Eye (tissue), 1 donor: Measurements from ENCODE around the gene SP6.

ENCODE experiments used
- DNase-seq: peaks from one replicate; pipeline ENCODE4 v3.0.0-alpha.2; 2015

Gene SP6

GRCh38 chr17:47879028-47879585, 28.1 kb upstream of the SP6 start:
- no peak for DNase-seq

- DNase-seq = no peak
Observed at GRCh38 chr17:47878203-47879027, 27.5 kb upstream of the SP6 start.

GRCh38 chr17:47877368-47878034, 26.5 kb upstream of the SP6 start:
- DNase-seq = no peak

GRCh38 chr17:47875011-47875985, 24.3 kb upstream of the SP6 start:
- DNase-seq = no peak

GRCh38 chr17:47873200-47874090, 22.5 kb upstream of the SP6 start:
- no peak for DNase-seq

- DNase-seq = no peak
Observed at GRCh38 chr17:47872651-47873161, 21.7 kb upstream of the SP6 start.

- DNase-seq = peak; percentile 50
Observed at GRCh38 chr17:47872019-47872650, 21.2 kb upstream of the SP6 start.

- no peak for DNase-seq
Observed at GRCh38 chr17:47871048-47871447, 20.1 kb upstream of the SP6 start.

- DNase-seq = no peak
Observed at GRCh38 chr17:47870056-47870455, 19.1 kb upstream of the SP6 start.

- no peak for DNase-seq
Observed at GRCh38 chr17:47869114-47869513, 18.2 kb upstream of the SP6 start.

GRCh38 chr17:47867813-47868533, 17.0 kb upstream of the SP6 start:
- DNase-seq = no peak

- no peak for DNase-seq
Observed at GRCh38 chr17:47866941-47867340, 16.0 kb upstream of the SP6 start.

- DNase-seq = no peak
Observed at GRCh38 chr17:47864791-47865216, 13.8 kb upstream of the SP6 start.

- DNase-seq = no peak
Observed at GRCh38 chr17:47862621-47863440, 11.9 kb upstream of the SP6 start.

GRCh38 chr17:47860386-47860785, 9.4 kb upstream of the SP6 start:
- no peak for DNase-seq

- DNase-seq = no peak
Observed at GRCh38 chr17:47857551-47858455, 6.8 kb upstream of the SP6 start.

GRCh38 chr17:47856830-47857229, 5.9 kb upstream of the SP6 start:
- DNase-seq = no peak

GRCh38 chr17:47855737-47856136, 4.8 kb upstream of the SP6 start:
- DNase-seq = no peak
